Right lobe of liver (tissue), 6 donors: ENCODE data around the gene RIC3. TPM values are rescaled to one million over a fixed set of nuclear protein-coding genes. Genes with fewer than 3 reads are reported as not detected.

Experiments used
- ATAC-seq, 4 donors: fragments of 200-7000 bp; cut with Tn5 transposase; one replicate each; pipeline ENCODE4 v1.9.1; 2020; ENCODE audit warnings: mild to moderate bottlenecking in 4 of 4, moderate library complexity in 4 of 4
- DNase-seq, 3 donors: peaks; one replicate each; pipeline ENCODE4 v3.0.0-alpha.2; 2020
- H3K27ac ChIP-seq, 3 donors: fragments of 200-600 bp; one replicate each; pipeline ENCODE4 v1.8.0; 2022
- H3K27me3 ChIP-seq, 2 donors: fragments of 200-600 bp; one replicate each; pipeline ENCODE4 v1.8.0; 2022
- H3K36me3 ChIP-seq, 4 donors: fragments of 200-600 bp; sonication (generic) in 1 of 4; one replicate each; pipeline versions ENCODE4 v1.5.1 to v1.8.0; 2017 to 2022; ENCODE audit warnings: control low read depth in 1 of 4
- H3K4me1 ChIP-seq, 4 donors: fragments of 200-600 bp; sonication (generic) in 1 of 4; one replicate each; pipeline versions ENCODE4 v1.5.1 to v1.8.0; 2017 to 2022; ENCODE audit warnings: control low read depth in 1 of 4
- H3K4me3 ChIP-seq, 3 donors: fragments of 200-600 bp; one replicate each; pipeline ENCODE4 v1.8.0; 2022
- H3K9me3 ChIP-seq, 4 donors: fragments of 200-600 bp; sonication (generic) in 1 of 4; one replicate each; pipeline versions ENCODE4 v1.5.1 to v1.8.0; 2017 to 2022; ENCODE audit warnings: control low read depth in 1 of 4
- CTCF ChIP-seq, 4 donors: fragments of 200-600 bp in 3 of 4; fragments of 450-650 bp in 1 of 4; IDR thresholded peaks; one replicate each; pipeline versions ENCODE4 v1.5.1 to v1.8.0; 2016 to 2022; ENCODE audit warnings: antibody characterized with exemption in 4 of 4, mild to moderate bottlenecking in 2 of 4
- POLR2A ChIP-seq: fragments of 450-650 bp; IDR thresholded peaks from one replicate; pipeline ENCODE4 v1.6.1; 2017; ENCODE audit warnings: antibody characterized with exemption, mild to moderate bottlenecking
- WGBS: methylation state at CpG from one replicate; pipeline ENCODE4 v1.1.6; 2018; ENCODE audit warnings: low coverage, low lambda C conversion rate; ENCODE audit not compliant: insufficient coverage; ENCODE audit errors: missing lambda C conversion rate; 5-methylcytosine and 5-hydroxymethylcytosine counted together
- intact Hi-C, 2 donors: fragments of 100-400 bp; cut with DNase I; formaldehyde crosslinking; loops; one replicate each; pipeline versions ENCODE4 v1.11.2 to v1.14.1; 2022
- total RNA-seq, 6 experiments: library from RNA; depleted of rRNA in 2 of 6; stranded (reverse); fragments of >200 nt in 2 of 6; fragmentation: NEBNext Ultra II Directional in 3 of 6; extraction: Animal tissue kit (Norgen Biotek cat#: 25700) in 3 of 6; gene quantifications; one replicate each; pipeline versions ENCODE4 v1.1.0 to v1.2.4, GENCODE V29; 2016 to 2023
- donor health status: DM: no; HTN: yes; CAD: no.
- donor health status: DM: no; HTN: no; CAD: no.
- donor health status: DM: no; HTN: no; CAD: no.
- donor health status: DM: no; HTN: yes; CAD: no.
- donor health status: DM: no; HTN: yes; CAD: no.

The RIC3 gene
- total RNA-seq, 6 experiments from 2014 or later, result 1.4 to 7.3 (median 3.6) TPM

DNA sequence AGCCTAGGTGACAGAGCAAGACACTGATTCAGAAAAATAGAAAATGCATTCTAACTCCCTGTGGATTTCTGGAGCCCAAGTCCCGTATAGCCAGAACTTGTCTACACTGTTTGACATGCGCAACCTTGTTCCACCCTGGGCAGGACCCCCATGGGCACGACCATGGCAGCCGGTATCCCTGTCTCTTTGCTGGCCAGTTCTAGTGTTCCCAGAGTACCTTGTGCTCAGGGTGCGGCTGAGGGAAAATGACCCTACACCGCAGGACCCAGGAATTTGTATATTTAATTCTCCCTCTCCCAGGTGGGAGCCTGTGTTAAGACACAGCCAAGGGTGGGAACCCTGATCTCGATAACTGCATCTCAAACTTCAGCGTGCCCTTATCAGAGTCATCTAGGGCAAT is 36.7 kb upstream of the RIC3 start:
- no peaks in the 10 kb centered on the region for H3K27me3 ChIP-seq
- intact Hi-C loops, result no loop called here
- H3K27ac ChIP-seq, result no peak overlapping the region
- WGBS, result 80% methylated on average over 3 of the region's 8 CpGs
- no peak for TF ChIP-seq POLR2A
- TF ChIP-seq CTCF (IDR thresholded peaks at IDR 0.05), result no peak
- DNase-seq, result no peak
- no peaks in the 10 kb centered on the region for H3K9me3 ChIP-seq
- H3K4me3 ChIP-seq, result no peak overlapping the region
- no peaks in the 10 kb centered on the region for H3K4me1 ChIP-seq
- ATAC-seq, result no peak
- H3K36me3 ChIP-seq, result no peaks in the 10 kb centered on the region

DNA sequence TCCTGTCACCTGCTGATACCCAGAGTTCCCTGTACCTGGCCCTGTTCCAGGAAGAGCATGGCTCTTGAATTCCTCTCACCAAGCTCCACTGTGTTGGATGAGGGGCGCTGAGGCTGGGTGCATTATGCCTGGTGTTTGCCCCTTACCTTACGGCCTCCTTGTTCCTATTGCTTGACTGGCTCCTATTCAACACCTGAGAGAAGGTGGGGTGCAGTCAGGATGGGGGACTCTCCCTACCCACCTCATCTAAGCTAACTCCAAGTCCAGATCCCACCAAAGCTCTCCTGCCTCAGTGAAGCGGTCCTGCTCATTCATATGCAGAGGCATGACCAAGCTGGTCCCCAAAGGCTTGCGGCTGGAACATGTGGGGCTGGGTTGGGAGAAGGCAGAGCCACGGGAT is 35.8 kb upstream of the RIC3 start:
- TF ChIP-seq POLR2A (no peak), CTCF (IDR thresholded peaks at IDR 0.05) (no peak)
- Histone ChIP-seq H3K27me3 (no peaks in the 10 kb centered on the region), H3K36me3 (no peaks in the 10 kb centered on the region), H3K4me3 (no peak overlapping the region), H3K27ac (no peak overlapping the region), H3K9me3 (no peaks in the 10 kb centered on the region), H3K4me1 (no peaks in the 10 kb centered on the region)
- DNase-seq, result no peak
- 85% methylated on average over 3 of the region's 5 CpGs for WGBS
- intact Hi-C loops, result no loop called here
- ATAC-seq, result no peak

DNA sequence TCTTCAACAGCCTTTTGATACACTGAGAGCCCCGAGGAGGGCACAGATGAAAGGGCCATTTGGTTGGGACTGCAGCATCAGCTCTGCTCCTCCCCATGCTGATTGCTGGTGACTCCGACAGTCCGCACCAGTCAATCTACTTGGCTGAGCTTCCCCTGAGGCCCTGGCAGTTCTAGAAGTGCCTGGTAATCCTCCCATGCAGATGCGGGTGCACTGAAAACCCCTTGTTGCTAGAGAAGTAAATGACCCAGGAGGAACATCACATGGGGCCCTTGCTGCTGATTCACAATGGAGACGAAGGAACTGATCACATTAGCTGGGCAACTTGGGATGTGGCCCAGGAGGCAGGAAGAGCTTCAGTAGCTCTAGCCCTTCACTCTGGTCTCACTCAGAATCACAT is 35.2 kb upstream of the RIC3 start:
- no peaks in the 10 kb centered on the region for H3K36me3 ChIP-seq
- H3K27ac ChIP-seq, result no peak overlapping the region
- DNase-seq (no peak), ATAC-seq (no peak)
- H3K27me3 ChIP-seq, result no peaks in the 10 kb centered on the region
- H3K9me3 ChIP-seq, result no peaks in the 10 kb centered on the region
- whole genome bisulfite sequencing, result 51% methylated on average over 4 of the region's 5 CpGs
- no peak overlapping the region for H3K4me3 ChIP-seq
- intact Hi-C loops, result no loop called here
- no peaks in the 10 kb centered on the region for H3K4me1 ChIP-seq
- TF ChIP-seq CTCF (IDR thresholded peaks at IDR 0.05), result no peak
- no peak for TF ChIP-seq POLR2A

GRCh38 chr11:8203414-8203715 is 34.5 kb upstream of the RIC3 start:
- no peak overlapping the region for H3K27ac ChIP-seq
- no peak overlapping the region for H3K4me3 ChIP-seq
- no peaks in the 10 kb centered on the region for H3K9me3 ChIP-seq
- no peak for TF ChIP-seq POLR2A
- TF ChIP-seq CTCF (IDR thresholded peaks at IDR 0.05), result no peak
- WGBS, result no CpG with 5 or more reads among the region's 2 CpGs
- no peaks in the 10 kb centered on the region for H3K36me3 ChIP-seq
- no peaks in the 10 kb centered on the region for H3K27me3 ChIP-seq
- DNase-seq, result no peak
- H3K4me1 ChIP-seq, result no peaks in the 10 kb centered on the region
- intact Hi-C loops, result no loop called here
- no peak for ATAC-seq
